C1 segment of cervical spinal cord (tissue), 14 donors: ENCODE data around the gene NIPAL4.
"Not testable (repeated sequence)": the region's sequence is repeated elsewhere in the genome, so short reads cannot be mapped to it uniquely, and the experiment has no call there.

Experiments
- DNase-seq, 14 donors: peaks; one replicate each; lab custom pipeline; 2025; lab: John Stamatoyannopoulos, UW

The NIPAL4 gene

GRCh38 chr5:157463081-157463480 is 3.1 kb downstream of the NIPAL4 start:
- no peak for DNase-seq

- DNase-seq, result no peak
Observed at GRCh38 chr5:157463621-157464518, 3.9 kb downstream of the NIPAL4 start.

- DNase-seq, result peak in 2 of 14 donors; percentile 29 to 52
Observed at GRCh38 chr5:157464519-157465171, 4.6 kb downstream of the NIPAL4 start.

GRCh38 chr5:157468293-157468965 is 8.4 kb downstream of the NIPAL4 start:
- DNase-seq, result no peak

- no peak for DNase-seq
Observed at GRCh38 chr5:157469073-157469472, 9.1 kb downstream of the NIPAL4 start.

GRCh38 chr5:157469687-157470086 is 9.7 kb downstream of the NIPAL4 start:
- no peak for DNase-seq

GRCh38 chr5:157470631-157471030 is 10.6 kb downstream of the NIPAL4 start:
- DNase-seq, result peak in 1 of 14 donors; percentile 71

GRCh38 chr5:157471709-157472108 is 11.7 kb downstream of the NIPAL4 start:
- no peak for DNase-seq

GRCh38 chr5:157473383-157474320 is 13.6 kb downstream of the NIPAL4 start:
- peak in 1 of 14 donors; percentile 28 for DNase-seq

GRCh38 chr5:157475432-157475831 is 15.4 kb downstream of the NIPAL4 start:
- no peak for DNase-seq

- DNase-seq, result peak in 4 of 14 donors; percentile 4 to 47 (median 29)
Observed at GRCh38 chr5:157476702-157477408, 16.8 kb downstream of the NIPAL4 start.

GRCh38 chr5:157477814-157478494 is 17.9 kb downstream of the NIPAL4 start:
- DNase-seq, result no peak

- DNase-seq, result no peak
Observed at GRCh38 chr5:157478726-157479125, 18.7 kb downstream of the NIPAL4 start.

GRCh38 chr5:157479166-157479565 is 19.2 kb downstream of the NIPAL4 start:
- DNase-seq, result no peak

- no peak for DNase-seq
Observed at GRCh38 chr5:157479612-157480510, 19.8 kb downstream of the NIPAL4 start.

- DNase-seq, result no peak
Observed at GRCh38 chr5:157481265-157481664, 21.3 kb downstream of the NIPAL4 start.

GRCh38 chr5:157481666-157482065 is 21.7 kb downstream of the NIPAL4 start:
- no peak for DNase-seq

- DNase-seq, result not testable (repeated sequence)
Observed at GRCh38 chr5:157482702-157483101, 22.7 kb downstream of the NIPAL4 start.

GRCh38 chr5:157484768-157485167 is 24.8 kb downstream of the NIPAL4 start:
- DNase-seq, result no peak
